ENCODE data around the gene RNF213.

RNF213 gene

GRCh38 chr17:80429356-80430275 lies 169.0 kb downstream of the RNF213 start:
- no peak for DNase-seq (ENCODE audit: low read depth in 2 of 2)

GRCh38 chr17:80430446-80431245 lies 170.0 kb downstream of the RNF213 start:
- DNase-seq (ENCODE audit: low read depth in 2 of 2) = no peak

GRCh38 chr17:80431246-80432195 lies 170.9 kb downstream of the RNF213 start:
- DNase-seq (ENCODE audit: low read depth in 2 of 2) = no peak

GRCh38 chr17:80432350-80432955 lies 171.8 kb downstream of the RNF213 start:
- no peak for DNase-seq (ENCODE audit: low read depth in 2 of 2)

- no peak for DNase-seq (ENCODE audit: low read depth in 2 of 2)
Measured at GRCh38 chr17:80432961-80433550, 172.4 kb downstream of the RNF213 start.

GRCh38 chr17:80433916-80434666 lies 173.4 kb downstream of the RNF213 start:
- no peak for DNase-seq (ENCODE audit: low read depth in 2 of 2)

GRCh38 chr17:80437532-80437931 lies 176.9 kb downstream of the RNF213 start:
- DNase-seq (ENCODE audit: low read depth in 2 of 2) = no peak

GRCh38 chr17:80438806-80439205 lies 178.2 kb downstream of the RNF213 start:
- no peak for DNase-seq (ENCODE audit: low read depth in 2 of 2)

- no peak for DNase-seq (ENCODE audit: low read depth in 2 of 2)
Measured at GRCh38 chr17:80439499-80439898, 178.8 kb downstream of the RNF213 start.

- no peak for DNase-seq (ENCODE audit: low read depth in 2 of 2)
Measured at GRCh38 chr17:80441133-80441578, 180.5 kb downstream of the RNF213 start.

GRCh38 chr17:80441598-80442322 lies 181.1 kb downstream of the RNF213 start:
- no peak for DNase-seq (ENCODE audit: low read depth in 2 of 2)

GRCh38 chr17:80442323-80442659 lies 181.6 kb downstream of the RNF213 start:
- no peak for DNase-seq (ENCODE audit: low read depth in 2 of 2)

GRCh38 chr17:80442764-80443163 lies 182.1 kb downstream of the RNF213 start:
- no peak for DNase-seq (ENCODE audit: low read depth in 2 of 2)

GRCh38 chr17:80443498-80443897 lies 182.8 kb downstream of the RNF213 start:
- no peak for DNase-seq (ENCODE audit: low read depth in 2 of 2)

- no peak for DNase-seq (ENCODE audit: low read depth in 2 of 2)
Measured at GRCh38 chr17:80443916-80444643, 183.4 kb downstream of the RNF213 start.

- DNase-seq (ENCODE audit: low read depth in 2 of 2) = no peak
Measured at GRCh38 chr17:80444644-80444979, 184.0 kb downstream of the RNF213 start.

GRCh38 chr17:80445007-80445725 lies 184.5 kb downstream of the RNF213 start:
- DNase-seq (ENCODE audit: low read depth in 2 of 2) = no peak

GRCh38 chr17:80445726-80446110 lies 185.1 kb downstream of the RNF213 start:
- no peak for DNase-seq (ENCODE audit: low read depth in 2 of 2)
